Stimulated activated naive CD8-positive, alpha-beta T cell treated with anti-CD3 and anti-CD28 coated beads, Interleukin-15, Interleukin-2, amounts not matched to agents 100 ng/mL and 50 ng/mL, for 24 hours (primary cell): Measurements from ENCODE around the gene MAPK1.
"Not testable (repeated sequence)": the region's sequence is repeated elsewhere in the genome, so short reads cannot be mapped to it uniquely, and the experiment has no call there.

Source experiments
- H3K27ac Mint-ChIP-seq: one replicate; pipeline ENCODE4 v1.8.0; 2021; ENCODE audit warnings: mild to moderate bottlenecking, mixed read lengths
- H3K27me3 Mint-ChIP-seq: one replicate; pipeline ENCODE4 v1.8.0; 2021; ENCODE audit warnings: mixed read lengths
- H3K36me3 Mint-ChIP-seq: one replicate; pipeline ENCODE4 v1.8.0; 2021; ENCODE audit warnings: low read depth, mixed read lengths
- H3K4me1 Mint-ChIP-seq: one replicate; pipeline ENCODE4 v1.8.0; 2021; ENCODE audit warnings: low read depth, mixed read lengths
- H3K4me3 Mint-ChIP-seq: one replicate; pipeline ENCODE4 v1.8.0; 2021; ENCODE audit warnings: mild to moderate bottlenecking, mixed read lengths
- H3K9me3 Mint-ChIP-seq: one replicate; pipeline ENCODE4 v1.8.0; 2021; ENCODE audit warnings: mixed read lengths

The MAPK1 gene

DNA sequence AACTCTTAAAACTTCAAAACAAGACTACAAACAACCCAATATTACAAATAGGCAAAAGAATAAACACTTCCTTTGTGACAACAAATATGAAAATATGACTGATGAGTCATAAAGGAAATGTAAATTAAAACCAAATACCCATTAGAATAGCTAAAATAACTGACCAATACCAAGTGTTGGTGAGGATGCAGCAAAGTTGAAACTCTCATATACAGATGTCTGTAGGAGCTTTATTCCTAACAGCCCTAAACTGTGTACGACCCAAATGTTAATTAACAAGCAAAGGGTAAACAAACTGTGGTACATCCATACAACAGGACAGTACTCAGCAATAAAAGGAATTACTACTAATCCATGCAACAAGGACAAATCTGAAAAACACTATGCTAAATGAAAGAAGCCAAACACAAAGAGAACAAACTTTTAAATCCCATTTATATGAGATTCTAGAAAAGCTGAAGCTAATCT lies 43.0 kb downstream of the MAPK1 start:
- peaks cover 81% of the 10 kb centered on the region for H3K4me1 Mint-ChIP-seq
- H3K9me3 Mint-ChIP-seq: no peaks in the 10 kb centered on the region
- peaks cover 6% of the 10 kb centered on the region for H3K36me3 Mint-ChIP-seq
- no peaks in the 10 kb centered on the region for H3K27me3 Mint-ChIP-seq
- no peak overlapping the region for H3K4me3 Mint-ChIP-seq
- H3K27ac Mint-ChIP-seq: no peak overlapping the region

DNA sequence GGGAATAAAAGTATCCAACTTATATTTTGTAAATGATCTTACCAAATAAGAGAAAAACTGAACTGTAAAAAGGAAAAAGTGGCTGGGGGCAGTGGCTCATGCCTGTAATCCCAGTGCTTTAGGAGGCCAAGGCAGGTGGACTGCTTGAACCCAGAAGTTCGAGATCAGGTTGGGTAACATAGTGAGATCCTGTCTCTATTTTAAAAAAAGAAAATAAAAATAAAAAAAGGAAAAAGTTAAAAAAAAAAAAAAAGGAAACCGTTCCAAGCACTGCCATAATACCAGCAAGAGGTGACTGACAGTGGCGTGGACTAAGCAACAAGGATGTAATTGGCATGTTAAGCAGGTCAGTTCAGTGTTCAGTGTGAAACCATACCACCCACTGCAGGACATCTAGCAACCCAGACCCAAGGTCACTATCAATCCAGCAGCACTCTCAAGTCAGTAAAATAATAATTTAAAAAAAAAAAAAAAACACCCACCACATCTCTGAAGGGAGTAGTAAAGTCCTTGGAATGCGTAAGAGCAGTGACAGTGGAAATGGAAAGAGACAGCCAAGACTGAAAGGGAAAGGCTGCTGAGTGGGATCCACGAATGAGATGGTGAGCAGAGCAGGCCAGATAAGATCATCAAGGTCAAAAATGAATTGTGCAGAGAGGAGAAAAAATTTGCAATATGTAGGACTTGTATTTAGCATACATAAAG lies 43.6 kb downstream of the MAPK1 start:
- Mint-ChIP-seq H3K4me3 (no peak overlapping the region), H3K27me3 (no peaks in the 10 kb centered on the region), H3K4me1 (peaks cover 81% of the 10 kb centered on the region), H3K27ac (no peak overlapping the region), H3K36me3 (peaks cover 6% of the 10 kb centered on the region), H3K9me3 (no peaks in the 10 kb centered on the region)

DNA sequence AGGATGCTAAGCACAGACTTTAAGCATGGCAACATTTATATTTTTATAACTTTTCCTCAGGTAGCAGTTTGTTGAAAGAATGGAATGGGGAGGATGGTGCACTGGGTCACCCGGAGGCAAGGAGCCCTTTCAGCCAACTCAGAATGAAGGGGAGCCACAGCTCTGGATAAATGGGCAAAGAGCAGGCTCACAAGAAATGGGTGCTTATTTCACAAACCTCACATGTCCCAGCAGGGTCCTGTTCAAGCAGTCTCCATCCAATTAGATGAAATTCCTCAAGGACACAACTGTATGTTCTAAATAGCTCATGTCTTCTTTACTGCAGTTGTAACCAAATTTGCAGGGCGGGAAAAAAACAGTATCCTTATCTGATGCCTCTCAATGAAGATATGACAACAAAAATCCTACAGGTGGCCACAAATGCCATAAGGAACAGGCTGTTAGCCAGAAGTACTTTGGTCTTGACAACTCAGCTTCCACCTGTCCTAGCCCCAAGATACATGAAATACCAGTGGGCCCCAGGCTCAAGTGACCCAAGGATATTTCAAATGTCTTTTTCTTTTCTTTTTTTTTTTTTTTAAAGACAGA lies 48.2 kb downstream of the MAPK1 start:
- no peaks in the 10 kb centered on the region for H3K9me3 Mint-ChIP-seq
- H3K4me3 Mint-ChIP-seq: no peak overlapping the region
- H3K27ac Mint-ChIP-seq: peak overlapping the region; percentile 71
- H3K36me3 Mint-ChIP-seq: peaks cover 21% of the 10 kb centered on the region
- H3K4me1 Mint-ChIP-seq: peaks cover 83% of the 10 kb centered on the region
- H3K27me3 Mint-ChIP-seq: no peaks in the 10 kb centered on the region

DNA sequence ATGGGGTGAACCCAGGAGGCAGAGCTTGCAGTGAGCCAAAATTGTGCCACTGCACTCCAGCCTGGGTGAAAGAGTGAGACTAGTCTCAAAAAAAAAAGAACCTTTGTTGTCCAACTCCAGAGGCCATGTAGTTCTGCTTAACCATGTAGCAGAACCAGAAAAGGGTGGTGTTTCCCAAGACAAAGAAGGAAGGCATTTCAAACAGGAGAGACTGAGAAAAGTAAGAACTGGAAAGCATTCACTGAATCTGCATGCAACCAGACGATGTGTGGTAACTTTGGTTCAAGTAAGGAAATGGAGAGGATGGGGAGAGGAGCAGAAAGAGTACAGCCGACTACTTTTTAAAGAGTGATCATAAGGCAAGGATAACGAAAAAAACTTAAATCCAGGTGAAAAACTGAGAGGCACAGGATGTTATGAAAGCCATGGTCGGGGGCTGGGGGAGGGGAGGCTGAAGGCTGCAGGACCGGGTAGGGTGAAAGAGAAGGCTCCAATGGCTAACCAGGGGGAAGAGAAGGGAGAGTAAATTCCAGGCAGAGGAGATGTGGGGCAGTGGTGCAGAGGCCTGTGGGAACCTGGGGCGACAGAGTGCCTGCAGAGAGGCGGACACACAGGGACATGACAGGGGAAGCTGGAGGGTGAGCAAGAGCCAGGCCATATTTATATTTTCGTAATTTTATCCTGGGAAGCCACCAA lies 48.8 kb downstream of the MAPK1 start:
- Mint-ChIP-seq H3K27me3 (no peaks in the 10 kb centered on the region), H3K9me3 (no peaks in the 10 kb centered on the region), H3K36me3 (peaks cover 25% of the 10 kb centered on the region), H3K4me1 (peaks cover 84% of the 10 kb centered on the region), H3K27ac (peak overlapping the region; percentile 32), H3K4me3 (no peak overlapping the region)

DNA sequence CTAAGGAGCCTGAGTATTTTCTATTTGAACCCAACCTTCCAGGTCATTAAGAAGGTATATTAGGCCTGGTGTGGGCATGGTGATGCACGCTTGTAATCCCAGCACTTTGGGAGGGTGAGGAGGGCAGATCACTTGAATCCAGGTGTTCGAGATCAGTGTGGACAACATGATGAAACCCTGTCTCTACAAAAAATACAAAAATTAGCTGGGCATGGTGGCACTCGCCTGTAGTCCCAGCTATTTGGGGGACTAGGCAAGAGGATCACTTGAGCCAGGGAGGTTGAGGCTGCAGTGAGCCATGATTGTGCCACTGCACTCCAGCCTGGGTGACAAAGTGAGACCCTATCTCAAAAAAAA lies 50.0 kb downstream of the MAPK1 start:
- peaks cover 81% of the 10 kb centered on the region for H3K4me1 Mint-ChIP-seq

DNA sequence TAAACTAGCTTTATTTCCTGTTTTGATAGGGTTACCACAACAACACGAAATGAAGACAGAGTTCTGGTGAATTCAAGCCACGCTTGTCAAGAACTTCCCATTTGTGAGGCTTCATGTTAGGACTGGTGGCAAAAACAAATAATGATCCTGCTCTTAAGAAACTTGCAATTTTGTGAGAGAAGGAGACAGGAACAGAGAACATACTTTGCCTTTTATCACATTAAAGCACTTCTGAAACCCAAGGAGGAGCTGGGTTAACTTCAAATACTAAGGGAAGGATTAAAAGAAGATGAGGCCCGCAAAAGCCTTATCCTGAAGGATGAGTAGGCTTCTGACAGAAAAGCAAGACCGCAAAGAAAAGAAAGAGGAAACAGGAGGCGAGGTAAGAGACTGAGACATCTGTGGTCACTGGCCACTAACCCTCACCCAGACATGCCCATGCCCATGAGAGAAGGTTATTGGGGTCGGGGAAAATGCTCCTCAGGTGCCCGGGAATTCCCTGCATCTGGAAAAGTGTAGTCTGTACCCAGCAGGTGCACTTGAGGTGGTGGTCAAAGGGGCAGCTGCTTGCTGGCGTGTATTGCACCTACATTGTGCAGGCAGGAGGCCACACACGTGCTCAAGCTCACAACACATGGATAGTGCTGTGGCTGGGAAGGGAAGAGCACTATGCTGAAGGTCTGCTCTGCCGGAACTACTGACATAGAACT lies 50.5 kb downstream of the MAPK1 start:
- H3K27me3 Mint-ChIP-seq: no peaks in the 10 kb centered on the region
- no peaks in the 10 kb centered on the region for H3K9me3 Mint-ChIP-seq
- peaks cover 25% of the 10 kb centered on the region for H3K36me3 Mint-ChIP-seq
- peaks cover 79% of the 10 kb centered on the region for H3K4me1 Mint-ChIP-seq
- peak overlapping the region; percentile 71 for H3K4me3 Mint-ChIP-seq
- peak overlapping the region; percentile 94 for H3K27ac Mint-ChIP-seq

More for the DNA sequence above, 50.0 kb downstream of the MAPK1 start:
- Mint-ChIP-seq H3K4me3 (peak overlapping the region; percentile 71), H3K36me3 (peaks cover 25% of the 10 kb centered on the region), H3K27ac (peak overlapping the region; percentile 94)
- not testable (repeated sequence) for H3K9me3 Mint-ChIP-seq, H3K27me3 Mint-ChIP-seq

DNA sequence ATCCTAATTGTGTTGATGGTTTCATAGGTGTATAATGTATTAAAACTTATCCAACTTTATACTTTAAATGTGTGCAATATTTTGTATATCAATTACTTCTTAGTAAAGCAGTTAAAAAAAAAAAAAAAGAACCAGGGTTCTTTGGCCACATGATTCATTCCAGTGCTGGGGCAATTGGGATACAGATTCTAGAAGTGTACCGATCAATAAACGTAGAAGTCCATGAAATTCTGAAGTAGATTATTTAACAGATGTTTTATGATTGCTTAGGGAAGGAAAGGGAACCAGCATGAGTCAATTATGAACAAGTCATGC lies 51.0 kb downstream of the MAPK1 start:
- Mint-ChIP-seq H3K27me3 (no peaks in the 10 kb centered on the region), H3K4me3 (peak overlapping the region; percentile 71), H3K9me3 (no peaks in the 10 kb centered on the region), H3K36me3 (peaks cover 24% of the 10 kb centered on the region), H3K4me1 (peaks cover 75% of the 10 kb centered on the region), H3K27ac (peak overlapping the region; percentile 94)

DNA sequence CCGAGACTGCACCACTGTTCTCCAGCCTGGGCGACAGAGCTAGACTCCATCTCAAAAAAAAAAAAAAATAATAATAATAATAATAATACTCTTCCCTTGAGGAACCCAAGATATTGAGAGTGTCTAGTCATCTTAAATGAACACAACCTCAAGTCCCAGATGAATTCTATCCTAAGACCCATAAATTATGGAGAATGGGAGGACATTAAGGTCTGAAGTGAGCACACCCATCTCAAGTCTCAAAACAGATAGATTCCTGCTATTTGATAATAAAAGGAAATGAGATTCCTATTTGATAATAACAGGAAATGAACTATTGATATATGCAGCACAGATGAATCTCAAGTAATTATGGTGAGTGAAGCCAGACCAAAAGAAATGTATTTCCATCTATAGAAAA lies 51.5 kb downstream of the MAPK1 start:
- Mint-ChIP-seq H3K27ac (peak overlapping the region; percentile 94), H3K4me3 (peak overlapping the region; percentile 44), H3K36me3 (peaks cover 19% of the 10 kb centered on the region), H3K9me3 (no peaks in the 10 kb centered on the region), H3K27me3 (no peaks in the 10 kb centered on the region), H3K4me1 (peaks cover 72% of the 10 kb centered on the region)

DNA sequence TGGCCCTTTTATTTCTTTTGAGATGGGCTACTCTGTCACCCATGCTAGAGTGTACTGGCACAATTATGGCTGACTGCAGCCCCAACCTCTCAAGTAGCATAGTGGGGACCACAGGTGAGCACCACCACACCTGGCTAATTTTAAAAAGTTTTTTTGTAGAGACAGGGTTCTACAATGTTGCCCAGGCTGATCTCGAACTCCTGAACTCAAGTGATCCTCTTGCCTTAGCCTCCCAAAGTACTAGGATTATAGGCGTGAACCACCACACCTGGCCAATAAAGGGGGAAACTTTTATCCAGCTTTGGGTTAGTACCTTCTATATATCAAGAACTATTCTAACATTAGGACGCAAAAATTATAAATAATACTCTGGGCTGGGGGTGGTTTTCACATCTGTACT lies 52.1 kb downstream of the MAPK1 start:
- peaks cover 19% of the 10 kb centered on the region for H3K36me3 Mint-ChIP-seq
- H3K27ac Mint-ChIP-seq: no peak overlapping the region
- peaks cover 74% of the 10 kb centered on the region for H3K4me1 Mint-ChIP-seq
- no peak overlapping the region for H3K4me3 Mint-ChIP-seq
- H3K27me3 Mint-ChIP-seq: no peaks in the 10 kb centered on the region
- H3K9me3 Mint-ChIP-seq: no peaks in the 10 kb centered on the region

DNA sequence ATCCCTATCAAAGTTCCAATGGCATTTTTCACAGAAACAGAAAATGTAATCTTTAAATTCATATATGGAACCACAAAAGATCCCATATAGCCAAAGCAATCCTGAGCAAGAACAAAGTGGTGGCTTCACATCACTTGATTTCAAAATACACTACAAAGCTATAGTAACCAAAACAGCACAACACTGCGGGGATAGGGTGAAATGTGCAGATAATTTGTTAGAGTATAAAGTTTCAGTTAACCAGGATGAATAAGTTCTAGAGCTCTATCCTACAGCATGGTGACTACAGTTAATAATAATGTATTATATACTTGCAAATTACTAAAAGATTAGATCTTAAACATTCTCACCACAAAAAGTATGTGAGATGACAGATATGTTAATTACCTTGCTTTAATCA lies 55.5 kb downstream of the MAPK1 start:
- Mint-ChIP-seq H3K4me3 (no peak overlapping the region), H3K9me3 (no peaks in the 10 kb centered on the region), H3K27ac (no peak overlapping the region), H3K27me3 (no peaks in the 10 kb centered on the region), H3K36me3 (peaks cover 27% of the 10 kb centered on the region), H3K4me1 (peaks cover 48% of the 10 kb centered on the region)

DNA sequence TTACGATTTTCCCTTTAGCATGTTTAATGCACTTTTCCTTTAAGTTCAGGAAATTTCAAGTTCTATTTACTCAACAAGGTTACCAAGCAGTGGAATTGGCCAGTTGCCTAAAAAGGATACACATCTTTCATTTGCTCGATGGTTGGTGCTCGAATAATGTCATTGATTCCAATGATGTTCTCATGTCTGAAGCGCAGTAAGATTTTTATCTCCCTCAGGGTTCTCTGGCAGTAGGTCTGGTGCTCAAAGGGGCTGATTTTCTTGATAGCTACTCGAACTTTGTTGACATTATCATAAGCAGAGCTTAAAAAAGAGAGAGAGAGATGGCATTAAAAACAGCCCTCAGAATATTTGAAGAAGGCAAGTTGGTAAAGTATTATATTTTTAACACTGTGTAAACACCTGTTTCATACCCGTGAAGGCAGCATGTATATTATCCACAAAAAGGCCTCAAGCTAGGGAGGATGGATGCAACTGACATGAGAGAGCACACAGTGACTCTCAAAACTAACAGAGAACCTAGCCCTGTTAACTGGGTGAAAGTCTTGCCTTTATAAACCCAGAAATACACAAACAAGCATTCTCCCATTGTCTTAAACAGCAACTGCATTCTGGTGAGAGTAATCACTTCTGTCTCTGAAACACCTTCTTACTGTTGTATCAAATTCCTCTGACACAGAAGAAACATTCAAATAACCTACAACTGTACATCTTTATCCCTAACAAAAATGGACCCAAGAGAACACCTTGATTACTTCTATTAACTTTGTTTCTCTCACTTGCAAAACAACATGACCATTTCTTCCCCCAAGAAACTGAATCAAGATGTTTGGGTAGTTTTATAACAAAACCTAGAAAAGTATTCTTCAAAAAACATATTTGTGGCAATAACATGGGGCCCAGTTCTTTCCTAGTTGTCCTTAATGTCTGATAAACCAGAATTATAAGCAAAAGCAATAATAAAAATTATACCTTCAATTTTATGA lies 59.6 kb downstream of the MAPK1 start:
- H3K4me3 Mint-ChIP-seq: no peak overlapping the region
- peaks cover 52% of the 10 kb centered on the region for H3K36me3 Mint-ChIP-seq
- H3K4me1 Mint-ChIP-seq: peaks cover 15% of the 10 kb centered on the region
- no peaks in the 10 kb centered on the region for H3K9me3 Mint-ChIP-seq
- H3K27me3 Mint-ChIP-seq: no peaks in the 10 kb centered on the region
- no peak overlapping the region for H3K27ac Mint-ChIP-seq

DNA sequence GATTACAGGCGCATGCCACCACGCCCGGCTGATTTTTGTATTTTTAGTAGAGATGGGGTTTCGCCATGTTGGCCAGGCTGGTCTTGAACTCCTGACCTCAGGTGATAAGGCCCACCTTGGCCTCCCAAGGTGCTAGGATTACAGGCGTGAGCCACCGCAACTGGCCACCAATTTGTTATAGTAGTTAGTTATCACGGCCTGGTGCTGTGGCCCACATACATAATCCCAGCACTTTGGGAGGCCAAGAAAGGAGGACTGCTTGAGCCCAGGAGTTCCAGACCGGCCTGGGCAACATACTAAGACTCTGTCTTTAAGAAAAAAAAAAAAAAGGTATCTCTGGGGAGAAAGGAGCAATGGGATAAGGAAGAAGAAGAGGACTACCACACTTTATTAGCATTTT lies 62.1 kb downstream of the MAPK1 start:
- peaks cover 73% of the 10 kb centered on the region for H3K36me3 Mint-ChIP-seq
- H3K4me1 Mint-ChIP-seq, H3K4me3 Mint-ChIP-seq, H3K27ac Mint-ChIP-seq, H3K27me3 Mint-ChIP-seq, H3K9me3 Mint-ChIP-seq: not testable (repeated sequence)

DNA sequence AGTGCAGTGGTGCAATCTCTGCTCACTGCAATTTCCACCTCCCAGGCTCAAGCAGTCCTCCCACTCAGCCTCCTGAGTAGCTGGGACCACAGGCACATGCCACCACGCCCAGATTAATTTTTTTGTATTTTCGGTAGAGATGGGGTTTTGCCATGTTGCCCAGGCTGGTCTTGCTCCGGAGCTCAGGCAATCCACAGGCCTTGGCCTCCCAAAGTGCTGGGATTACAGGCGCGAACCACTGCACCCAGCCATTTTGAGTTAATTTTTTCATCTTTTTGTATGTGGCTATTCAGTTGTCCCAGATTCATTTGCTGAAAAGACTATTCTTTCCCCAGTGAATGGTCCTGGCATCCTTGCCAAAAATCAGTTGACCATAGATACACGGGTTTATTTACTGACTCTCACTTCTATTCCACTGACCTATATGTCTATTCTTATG lies 63.6 kb downstream of the MAPK1 start:
- no peaks in the 10 kb centered on the region for H3K4me1 Mint-ChIP-seq
- no peaks in the 10 kb centered on the region for H3K9me3 Mint-ChIP-seq
- H3K4me3 Mint-ChIP-seq: no peak overlapping the region
- no peaks in the 10 kb centered on the region for H3K27me3 Mint-ChIP-seq
- peaks cover 81% of the 10 kb centered on the region for H3K36me3 Mint-ChIP-seq
- H3K27ac Mint-ChIP-seq: no peak overlapping the region

DNA sequence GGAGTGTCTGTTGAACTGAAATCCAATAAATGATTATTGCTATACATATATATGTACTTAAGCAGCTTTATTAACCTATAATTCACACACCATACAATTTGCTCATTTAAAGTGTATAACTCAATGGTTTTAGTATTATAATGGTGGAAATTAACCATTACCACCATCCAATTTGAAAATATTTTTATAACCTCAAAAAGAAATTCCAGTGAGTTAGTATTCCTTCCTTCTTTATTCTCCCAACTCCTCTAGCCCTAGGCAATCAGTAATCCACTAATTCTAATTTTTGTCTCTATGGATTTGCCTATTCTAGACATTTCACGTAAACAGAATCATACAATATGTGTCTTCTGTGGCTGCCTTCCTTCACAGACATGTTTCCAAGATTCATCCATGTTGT lies 64.8 kb downstream of the MAPK1 start:
- no peak overlapping the region for H3K27ac Mint-ChIP-seq
- no peaks in the 10 kb centered on the region for H3K27me3 Mint-ChIP-seq
- H3K9me3 Mint-ChIP-seq: no peaks in the 10 kb centered on the region
- peaks cover 81% of the 10 kb centered on the region for H3K36me3 Mint-ChIP-seq
- H3K4me3 Mint-ChIP-seq: no peak overlapping the region
- no peaks in the 10 kb centered on the region for H3K4me1 Mint-ChIP-seq
